Placental pericyte (primary cell): ENCODE data around the gene PIK3IP1. TPM values are rescaled to one million over a fixed set of nuclear protein-coding genes. Genes with fewer than 3 reads are reported as not detected.

Experiments
- small RNA-seq: library from RNA; depleted of rRNA; stranded (forward); fragments of <200 nt; gene quantifications from one replicate; pipeline ENCODE3, GENCODE V24; 2012; ENCODE audit warnings: low replicate concordance
- total RNA-seq: library from RNA; depleted of rRNA; stranded (reverse); fragments of >200 nt; gene quantifications from 2 replicates; pipeline ENCODE4 v1.2.3, GENCODE V29; 2012

PIK3IP1 gene, protein sequence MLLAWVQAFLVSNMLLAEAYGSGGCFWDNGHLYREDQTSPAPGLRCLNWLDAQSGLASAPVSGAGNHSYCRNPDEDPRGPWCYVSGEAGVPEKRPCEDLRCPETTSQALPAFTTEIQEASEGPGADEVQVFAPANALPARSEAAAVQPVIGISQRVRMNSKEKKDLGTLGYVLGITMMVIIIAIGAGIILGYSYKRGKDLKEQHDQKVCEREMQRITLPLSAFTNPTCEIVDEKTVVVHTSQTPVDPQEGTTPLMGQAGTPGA
- 9.0 and 38.7 TPM in 2 replicates for total RNA-seq

DNA sequence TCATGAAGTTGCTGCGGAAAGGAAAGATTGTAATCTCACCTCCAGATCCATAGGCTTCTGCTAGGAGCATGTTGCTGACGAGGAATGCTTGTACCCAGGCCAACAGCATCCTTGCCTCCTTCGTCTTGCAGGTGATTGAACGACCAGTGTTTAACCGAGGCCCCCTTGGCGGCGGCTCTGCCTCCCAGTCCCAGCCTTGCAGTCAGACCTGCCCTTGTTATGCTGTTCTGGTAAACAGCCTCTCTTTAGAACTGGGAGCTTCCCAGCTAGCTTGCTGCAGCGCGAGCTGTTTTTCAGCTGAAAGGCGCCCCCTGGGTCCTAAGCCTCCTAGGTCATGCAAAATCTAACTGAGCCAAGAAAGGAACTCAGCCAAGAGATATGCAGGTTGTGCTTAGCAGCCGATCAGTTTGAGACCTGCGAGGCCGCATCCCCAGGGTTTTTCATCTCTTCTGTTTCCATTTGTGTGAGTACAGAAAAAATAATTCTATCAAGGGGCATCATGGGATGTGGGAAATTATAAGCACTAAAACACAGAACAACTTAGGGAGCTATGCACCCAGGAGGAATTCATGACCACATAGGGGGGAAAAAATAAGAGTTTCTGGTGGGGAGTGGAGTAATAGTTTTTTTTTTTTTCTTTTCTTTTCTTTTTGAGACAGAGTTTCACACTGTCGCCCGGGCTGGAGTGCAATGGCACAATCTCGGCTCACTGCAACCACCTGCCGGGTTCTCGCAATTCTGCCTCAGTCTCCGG is at the start of gene PIK3IP1:
TSS of gene PIK3IP1 (minus strand) at position 253 of the 754 bp plus-strand sequence. CDS start at position 109, 144 bp downstream.

Small RNA genes within 50 kb of the gene (small RNA-seq; reads per million reads assigned to genes)
- not detected for gene RNA5SP496

Other genes starting within 250 kb of the PIK3IP1 start
- gene SMTN, start 211.2 kb downstream of the PIK3IP1 start, total RNA-seq = 29.5 and 257 TPM in 2 replicates
- gene SELENOM, start 184.9 kb downstream of the PIK3IP1 start, total RNA-seq = 116 and 256 TPM in 2 replicates
- 0.14 and 0.66 TPM in 2 replicates for gene INPP5J, start 169.5 kb downstream of the PIK3IP1 start, total RNA-seq
- gene PLA2G3, start 152.0 kb downstream of the PIK3IP1 start, total RNA-seq = 0.22 TPM in 1 of 2 replicates, not detected in the other
- 36.9 and 41.8 TPM in 2 replicates for gene RNF185, start 132.3 kb downstream of the PIK3IP1 start, total RNA-seq
- 36.2 and 37.0 TPM in 2 replicates for gene LIMK2, start 80.2 kb downstream of the PIK3IP1 start, total RNA-seq
- gene PATZ1, start 53.9 kb upstream of the PIK3IP1 start, total RNA-seq = 14.2 and 25.3 TPM in 2 replicates
- gene DRG1, start 107.1 kb upstream of the PIK3IP1 start, total RNA-seq = 82.5 and 97.6 TPM in 2 replicates
- 12.6 and 13.3 TPM in 2 replicates for gene EIF4ENIF1, start 197.4 kb upstream of the PIK3IP1 start, total RNA-seq
- 8.8 and 26.3 TPM in 2 replicates for gene SFI1, start 204.0 kb upstream of the PIK3IP1 start, total RNA-seq